ENCODE measurements around the gene TBCC.

Gene TBCC, protein sequence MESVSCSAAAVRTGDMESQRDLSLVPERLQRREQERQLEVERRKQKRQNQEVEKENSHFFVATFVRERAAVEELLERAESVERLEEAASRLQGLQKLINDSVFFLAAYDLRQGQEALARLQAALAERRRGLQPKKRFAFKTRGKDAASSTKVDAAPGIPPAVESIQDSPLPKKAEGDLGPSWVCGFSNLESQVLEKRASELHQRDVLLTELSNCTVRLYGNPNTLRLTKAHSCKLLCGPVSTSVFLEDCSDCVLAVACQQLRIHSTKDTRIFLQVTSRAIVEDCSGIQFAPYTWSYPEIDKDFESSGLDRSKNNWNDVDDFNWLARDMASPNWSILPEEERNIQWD

DNA sequence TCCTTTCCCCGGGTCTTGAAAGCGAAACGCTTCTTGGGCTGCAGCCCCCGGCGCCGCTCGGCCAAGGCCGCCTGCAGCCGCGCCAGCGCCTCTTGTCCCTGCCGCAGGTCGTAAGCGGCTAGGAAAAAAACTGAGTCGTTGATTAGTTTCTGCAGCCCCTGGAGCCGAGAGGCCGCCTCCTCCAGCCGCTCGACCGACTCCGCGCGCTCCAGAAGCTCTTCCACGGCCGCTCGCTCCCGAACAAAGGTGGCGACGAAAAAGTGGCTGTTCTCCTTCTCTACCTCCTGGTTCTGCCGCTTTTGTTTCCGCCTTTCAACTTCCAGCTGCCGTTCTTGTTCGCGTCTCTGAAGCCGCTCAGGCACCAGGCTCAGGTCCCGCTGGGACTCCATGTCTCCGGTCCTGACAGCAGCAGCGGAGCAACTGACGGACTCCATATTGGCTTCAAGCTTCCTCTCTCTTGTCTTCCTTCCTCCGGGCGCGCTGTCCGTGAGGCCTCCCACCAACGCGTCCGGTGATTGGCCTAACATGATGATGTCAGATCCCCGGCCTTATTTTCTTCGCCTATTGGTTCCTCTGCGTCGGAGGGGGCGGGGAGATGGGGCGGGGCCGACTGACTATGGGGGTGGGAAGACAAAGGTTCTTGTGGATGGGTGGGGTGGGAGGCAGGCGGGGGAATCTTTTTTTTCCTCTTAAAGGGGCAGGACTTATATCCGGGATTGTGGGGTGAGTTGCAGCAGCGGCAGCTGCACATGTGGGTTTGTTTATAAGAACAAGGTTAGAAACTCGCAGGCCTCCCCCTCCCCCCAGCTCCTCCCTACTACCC lies at the start of gene TBCC:
TBCC (minus strand) TSS at position 464 of the 823 bp plus-strand sequence; CDS start at position 434, 30 bp downstream.
- DNase-seq (ENCODE audit: low spot score) = peak; percentile 99

DNA sequence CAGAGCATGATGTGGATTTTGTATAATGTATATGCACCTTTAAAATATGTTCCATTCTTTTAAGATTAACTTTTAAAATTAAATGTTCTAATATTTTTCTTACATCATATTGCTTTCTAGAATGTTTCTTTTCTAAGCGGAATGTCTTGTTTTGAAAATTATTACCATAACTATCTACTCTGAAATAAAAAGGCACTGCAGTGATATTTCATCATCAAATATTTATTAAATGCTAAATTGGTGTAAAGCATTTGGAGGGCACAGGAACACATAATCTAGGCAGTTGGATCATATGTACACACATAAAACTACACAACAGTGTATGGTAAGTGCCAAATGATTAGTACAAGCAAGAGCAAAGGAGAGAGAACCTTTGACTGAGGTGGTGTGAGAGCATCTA lies 49.7 kb upstream of the TBCC start:
- DNase-seq (ENCODE audit: low spot score) = no peak

DNA sequence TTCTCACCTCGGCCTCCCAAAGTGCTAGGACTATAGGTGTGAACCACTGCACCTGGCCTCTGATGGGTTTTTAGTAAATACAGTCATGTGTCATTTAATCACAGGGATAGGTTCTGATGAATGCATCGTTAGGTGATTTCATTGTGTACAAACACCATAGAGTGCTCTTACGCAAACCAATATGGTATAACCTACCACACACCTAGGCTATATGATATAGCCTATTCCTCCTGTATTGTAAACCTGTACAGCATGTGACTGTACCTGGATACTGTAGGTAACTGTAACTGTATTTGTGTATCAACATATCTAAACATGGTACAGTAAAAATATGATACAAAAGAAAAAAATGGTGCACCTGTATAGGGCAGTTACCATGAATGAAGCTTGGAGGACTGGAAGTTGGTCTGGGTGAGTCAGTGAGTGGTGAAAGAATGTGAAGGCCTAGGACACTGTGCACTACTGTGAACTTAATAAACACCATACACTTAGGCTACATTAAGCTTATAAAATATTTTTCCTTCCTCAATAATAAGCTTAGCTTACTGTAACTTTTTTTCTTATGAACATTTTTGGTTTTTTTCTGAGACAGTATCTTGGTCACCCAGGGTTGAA lies 45.9 kb upstream of the TBCC start:
- no peak for DNase-seq (ENCODE audit: low spot score)

DNA sequence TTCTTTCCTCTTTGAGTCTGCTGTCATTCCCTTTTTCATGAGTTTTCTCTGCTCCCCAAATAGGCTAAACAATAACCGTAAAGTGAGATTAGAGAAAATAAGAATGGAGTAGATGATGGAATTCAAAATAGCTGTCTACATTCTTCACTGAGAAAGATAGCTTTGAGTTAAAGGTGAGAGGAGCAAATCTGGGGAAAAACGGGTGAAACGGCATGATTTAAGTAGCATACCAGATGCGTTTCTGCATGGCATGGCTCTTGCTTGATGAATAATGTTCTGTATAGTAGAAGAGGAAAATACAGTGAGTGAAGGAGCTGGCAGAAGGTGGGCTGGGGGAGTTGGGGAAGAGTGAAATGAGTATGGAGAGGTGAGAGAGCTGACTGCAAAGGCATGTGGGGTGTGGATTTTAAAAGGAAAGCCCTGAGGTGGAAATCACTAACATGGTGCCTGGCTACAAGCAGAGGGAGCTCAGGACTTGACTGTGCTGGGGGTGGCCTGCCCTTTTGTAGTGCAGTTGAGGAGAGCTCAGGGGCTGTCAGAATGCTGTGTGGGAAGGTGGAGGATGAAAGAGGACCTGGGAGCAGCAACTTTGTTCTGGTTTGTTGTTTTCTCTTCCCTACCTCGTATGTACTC lies 44.8 kb upstream of the TBCC start:
- no peak for DNase-seq (ENCODE audit: low spot score)

DNA sequence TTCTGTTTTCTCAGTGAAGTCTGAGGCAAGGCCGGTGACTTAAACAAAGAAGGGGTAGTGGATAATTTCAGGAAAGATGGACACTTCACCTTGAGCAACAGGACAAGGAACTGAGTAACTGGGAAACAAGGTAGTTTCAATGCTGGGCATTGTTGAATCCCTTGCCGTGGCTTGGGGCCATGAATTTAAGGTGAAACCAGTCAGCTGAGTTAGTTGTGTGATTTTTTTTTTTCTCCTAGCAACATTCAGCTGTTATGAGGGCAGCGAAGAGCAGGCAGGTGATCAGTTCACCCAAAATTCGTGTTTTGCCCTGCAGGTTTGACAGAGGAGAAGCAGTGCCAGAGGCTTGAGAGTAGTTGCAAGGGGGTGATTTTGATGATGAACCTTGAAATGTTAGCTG lies 42.8 kb upstream of the TBCC start:
- no peak for DNase-seq (ENCODE audit: low spot score)

GRCh38 chr6:42787063-42787472 lies 41.2 kb upstream of the TBCC start:
- DNase-seq (ENCODE audit: low spot score) = no peak

DNA sequence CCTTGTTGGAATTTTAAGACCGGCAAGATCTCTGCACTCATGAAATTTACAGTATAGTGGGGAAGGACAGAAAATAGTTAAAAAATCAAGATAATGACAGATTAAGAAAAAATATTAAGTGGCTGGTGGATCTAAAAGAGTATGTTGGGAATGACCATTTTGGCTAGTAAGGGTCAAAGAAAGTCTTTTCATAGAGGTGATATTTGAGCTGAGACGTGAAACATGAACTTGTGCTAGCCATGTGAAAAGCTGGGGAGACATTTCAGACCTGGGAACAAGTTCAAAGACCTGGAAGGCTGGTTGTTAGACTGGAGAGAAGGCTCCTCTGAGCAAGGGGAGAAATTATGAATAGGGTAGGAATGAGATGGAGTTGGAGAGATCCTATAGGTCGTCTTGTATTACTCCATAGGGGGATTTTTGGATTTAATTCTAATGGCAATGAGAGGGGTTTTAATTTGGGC lies 40.7 kb upstream of the TBCC start:
- DNase-seq (ENCODE audit: low spot score) = no peak

GRCh38 chr6:42784717-42785498 lies 39.0 kb upstream of the TBCC start:
- no peak for DNase-seq (ENCODE audit: low spot score)

GRCh38 chr6:42783876-42784642 lies 38.2 kb upstream of the TBCC start:
- DNase-seq (ENCODE audit: low spot score) = peak; percentile 53

DNA sequence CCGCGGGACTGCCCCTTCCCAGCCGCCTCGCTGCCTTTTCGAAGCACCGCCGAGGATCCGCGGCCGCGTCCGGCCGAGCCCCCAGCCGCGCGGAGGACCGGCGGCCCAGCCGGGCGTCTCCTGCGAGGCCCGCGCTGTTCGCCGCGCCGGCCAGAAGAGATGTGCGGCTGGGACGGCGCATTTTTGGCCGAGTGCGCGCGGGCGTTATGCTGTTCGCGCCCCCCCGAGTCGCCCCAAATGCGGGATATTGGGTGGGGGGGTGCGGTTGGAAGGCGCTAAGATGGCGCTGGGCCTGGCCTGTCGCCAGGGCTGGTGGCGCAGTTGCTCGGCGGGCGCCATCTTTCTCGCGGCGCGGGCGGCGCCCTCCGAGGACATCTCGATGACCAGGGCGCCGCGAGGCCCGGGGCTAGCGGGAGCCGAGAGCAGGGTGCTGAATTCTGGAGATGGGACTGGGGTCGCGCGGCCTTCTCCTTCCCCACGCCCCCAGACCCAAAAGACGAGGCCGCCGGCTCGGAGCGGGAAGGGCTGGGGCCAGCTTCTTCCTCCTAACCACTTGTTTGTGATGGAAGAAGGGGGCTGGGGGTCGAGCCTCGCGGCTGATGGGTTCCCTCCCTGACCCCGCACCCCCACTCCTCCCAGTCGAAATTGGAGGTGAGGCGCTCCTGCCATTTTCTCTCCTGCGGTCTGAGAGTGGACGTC lies 37.4 kb upstream of the TBCC start:
- DNase-seq (ENCODE audit: low spot score) = peak; percentile 69

DNA sequence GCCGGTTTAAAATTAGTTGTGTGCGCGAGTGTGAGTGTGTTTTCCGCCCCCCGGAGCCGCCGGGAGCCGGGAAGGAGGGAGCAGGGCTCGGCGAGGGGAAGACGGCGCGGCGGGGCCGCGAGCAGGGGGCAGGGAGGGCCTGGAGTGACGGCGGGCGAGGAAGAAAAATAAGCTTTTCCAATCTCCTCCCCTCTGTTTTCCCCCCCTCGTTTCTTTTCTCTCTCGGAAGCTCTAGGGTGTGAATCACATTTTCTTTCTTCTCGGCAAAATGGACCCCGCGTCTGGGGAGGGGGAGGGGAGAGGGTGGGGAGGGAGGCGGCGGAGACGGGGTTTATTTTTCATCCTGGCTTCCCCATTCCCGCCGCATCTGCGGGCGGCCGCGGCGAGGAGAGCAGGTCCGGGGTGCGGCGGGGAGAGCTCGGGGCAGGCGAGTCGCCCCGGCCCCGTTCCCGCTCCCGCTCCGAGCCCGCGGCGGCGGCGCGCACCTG lies 36.8 kb upstream of the TBCC start:
- peak; percentile 72 for DNase-seq (ENCODE audit: low spot score)

DNA sequence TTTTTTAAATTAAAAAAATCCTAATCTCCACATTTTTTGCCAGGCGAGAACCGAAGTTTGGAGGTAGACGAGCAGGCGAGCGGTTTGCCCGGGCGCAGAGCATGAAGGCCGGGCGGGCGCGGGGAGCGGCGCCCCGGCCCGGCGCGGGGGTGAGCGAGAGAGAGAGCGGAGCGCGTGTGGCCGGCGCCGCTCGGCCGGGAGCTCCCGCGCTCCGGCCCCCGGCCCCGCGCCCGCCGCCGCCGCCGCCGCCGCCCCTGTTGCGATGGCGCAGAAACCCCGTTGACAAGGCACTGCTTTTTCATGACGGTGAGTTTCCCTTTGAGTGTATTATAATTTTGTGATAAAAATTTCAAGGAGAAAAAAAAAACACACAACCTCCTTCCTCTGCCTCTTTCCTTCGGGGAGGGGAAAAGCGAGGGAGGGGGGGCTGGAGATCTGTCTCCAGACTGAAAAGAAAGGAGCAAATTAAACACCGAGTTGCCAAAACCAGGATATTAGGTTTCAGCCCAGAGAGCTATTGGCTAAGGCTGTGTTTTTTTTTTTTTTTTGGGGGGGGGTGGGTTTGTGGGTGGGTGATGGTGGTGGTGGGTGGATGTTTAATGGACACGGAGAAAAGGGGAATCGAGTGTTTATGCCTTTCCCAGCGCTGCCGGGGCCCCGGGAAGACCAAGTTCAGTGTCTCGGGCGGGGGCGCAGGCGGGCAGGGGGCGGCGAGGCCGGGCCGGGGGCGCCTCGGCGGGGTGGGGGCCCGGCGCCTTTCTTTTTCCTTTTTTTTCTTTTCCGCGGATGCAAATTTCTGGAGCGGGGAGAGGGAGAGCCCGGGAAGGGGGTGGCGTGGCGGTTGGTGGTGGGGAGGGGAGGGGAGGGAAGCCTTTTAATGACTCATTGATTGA lies 36.1 kb upstream of the TBCC start, which contains the start of gene BICRAL:
BICRAL (plus strand) TSS at position 257 of the 893 bp plus-strand sequence. CDS start 39,971 bp downstream, outside the sequence.
- DNase-seq (ENCODE audit: low spot score) = peak; percentile 71

GRCh38 chr6:42781546-42781795 lies 35.6 kb upstream of the TBCC start:
- no peak for DNase-seq (ENCODE audit: low spot score)

GRCh38 chr6:42779521-42779920 lies 33.6 kb upstream of the TBCC start:
- DNase-seq (ENCODE audit: low spot score) = peak; percentile 54

DNA sequence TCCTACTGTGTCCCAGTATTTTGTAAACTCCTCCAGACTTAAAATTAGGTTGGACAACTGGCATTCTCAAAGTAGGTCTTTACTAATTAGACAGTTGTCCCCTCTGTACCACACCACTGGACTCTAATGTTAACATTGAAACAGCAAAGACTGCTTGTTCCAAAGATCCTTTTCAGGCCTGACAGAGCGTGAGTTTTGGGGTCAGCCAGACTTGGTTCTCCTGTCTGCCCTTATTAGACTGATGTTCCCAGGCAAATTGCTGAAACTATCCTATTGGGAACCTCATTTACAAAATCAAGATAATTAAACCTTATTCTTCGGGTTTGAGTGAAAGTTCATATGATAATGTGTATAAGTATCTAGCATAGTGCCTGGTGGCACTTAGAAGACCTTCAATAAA lies 32.2 kb upstream of the TBCC start:
- peak; percentile 22 for DNase-seq (ENCODE audit: low spot score)

- peak; percentile 68 for DNase-seq (ENCODE audit: low spot score)
Measured at GRCh38 chr6:42777126-42777822, 31.4 kb upstream of the TBCC start.

DNA sequence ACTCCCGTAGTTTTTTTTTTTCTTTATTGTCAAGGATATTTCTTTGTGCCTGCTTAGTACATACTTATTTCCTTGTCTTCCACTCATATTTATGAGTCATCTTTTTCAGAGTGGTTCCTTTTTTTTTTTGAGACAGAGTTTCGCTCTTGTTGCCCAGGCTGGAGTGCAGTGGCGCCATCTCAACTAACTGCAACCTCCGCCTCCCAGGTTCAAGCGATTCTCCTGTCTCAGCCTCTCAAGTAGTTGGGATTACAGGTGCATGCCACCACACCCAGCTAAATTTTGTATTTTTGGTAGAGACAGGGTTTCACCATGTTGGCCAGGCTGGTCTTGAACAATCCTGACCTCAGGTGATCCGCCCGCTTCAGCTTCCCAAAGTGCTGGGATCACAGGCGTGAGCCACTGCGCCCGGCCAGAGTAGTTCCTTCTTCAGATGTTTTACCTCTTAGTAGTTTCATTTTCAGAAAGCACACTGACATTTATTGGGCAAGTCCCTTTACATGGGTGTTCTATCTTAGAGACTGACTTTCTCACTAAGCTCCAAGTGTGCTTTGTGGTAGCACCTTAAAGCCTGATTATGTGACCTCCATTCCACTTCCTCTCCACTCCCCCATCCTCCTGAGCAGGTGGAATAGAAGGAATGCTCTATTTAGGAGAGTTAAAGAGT lies 29.1 kb upstream of the TBCC start:
- DNase-seq (ENCODE audit: low spot score) = peak; percentile 54

DNA sequence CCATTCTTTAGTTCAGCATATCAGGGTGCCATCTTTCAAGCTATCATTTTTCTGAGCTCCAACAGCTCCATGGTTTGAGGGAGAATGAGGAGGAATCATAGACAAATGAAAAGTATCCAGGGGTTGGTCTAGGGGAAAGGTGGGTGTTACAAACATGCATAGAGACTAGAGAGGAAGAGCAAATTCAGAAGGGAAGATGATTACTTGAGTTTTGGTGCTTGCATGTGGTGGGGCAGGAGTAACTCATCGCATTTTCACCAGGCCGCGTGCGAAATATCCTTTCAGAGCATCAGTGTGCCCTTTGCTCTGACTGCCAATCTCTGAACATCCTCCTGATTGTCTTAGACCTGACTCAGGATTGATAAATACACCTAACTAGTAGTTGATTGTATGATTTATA lies 28.3 kb upstream of the TBCC start:
- DNase-seq (ENCODE audit: low spot score) = no peak
